ENCODE measurements around the gene BUB1.

DNA sequence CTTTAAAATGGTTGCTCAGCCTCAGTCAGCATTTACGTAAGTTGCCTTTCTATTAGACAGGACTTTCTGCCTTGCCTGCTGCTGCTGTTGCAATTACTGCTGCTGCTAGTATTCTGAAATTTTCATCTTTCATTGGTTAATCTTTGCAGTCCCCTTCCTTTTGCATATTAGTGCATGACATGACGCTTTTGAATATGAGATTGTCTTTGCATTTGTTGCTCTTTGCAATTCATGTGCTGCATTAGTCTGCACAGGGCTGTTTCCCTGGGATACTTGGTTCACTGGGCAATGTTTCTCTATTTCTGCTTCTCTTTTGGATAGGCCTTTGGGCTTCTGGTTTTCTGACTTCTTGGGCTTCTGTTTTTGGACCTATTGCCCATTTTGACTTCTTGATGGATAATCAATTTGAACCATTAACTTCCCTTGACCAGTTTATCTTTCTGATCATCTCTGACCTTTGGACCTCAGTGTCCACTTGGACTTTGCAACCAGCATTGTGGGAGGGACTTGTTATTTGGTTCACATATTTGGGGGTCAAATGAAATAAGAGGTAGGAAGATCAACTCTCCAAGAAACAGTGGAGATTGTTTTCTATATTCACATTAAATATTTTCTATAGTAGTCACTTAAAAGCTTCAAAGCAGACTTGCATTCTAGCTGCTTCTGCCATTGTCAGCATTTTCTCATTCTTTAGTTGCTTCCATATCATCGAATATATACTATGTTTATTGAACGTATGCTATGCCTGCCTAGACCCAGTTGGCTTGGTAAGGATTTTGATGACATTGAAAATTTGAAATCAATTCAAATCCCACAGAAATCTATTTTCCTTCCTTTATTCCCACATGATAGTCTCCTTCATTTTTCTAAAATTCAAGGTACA is 12.5 kb upstream of the BUB1 start:
- TF ChIP-seq, protein P1, sequence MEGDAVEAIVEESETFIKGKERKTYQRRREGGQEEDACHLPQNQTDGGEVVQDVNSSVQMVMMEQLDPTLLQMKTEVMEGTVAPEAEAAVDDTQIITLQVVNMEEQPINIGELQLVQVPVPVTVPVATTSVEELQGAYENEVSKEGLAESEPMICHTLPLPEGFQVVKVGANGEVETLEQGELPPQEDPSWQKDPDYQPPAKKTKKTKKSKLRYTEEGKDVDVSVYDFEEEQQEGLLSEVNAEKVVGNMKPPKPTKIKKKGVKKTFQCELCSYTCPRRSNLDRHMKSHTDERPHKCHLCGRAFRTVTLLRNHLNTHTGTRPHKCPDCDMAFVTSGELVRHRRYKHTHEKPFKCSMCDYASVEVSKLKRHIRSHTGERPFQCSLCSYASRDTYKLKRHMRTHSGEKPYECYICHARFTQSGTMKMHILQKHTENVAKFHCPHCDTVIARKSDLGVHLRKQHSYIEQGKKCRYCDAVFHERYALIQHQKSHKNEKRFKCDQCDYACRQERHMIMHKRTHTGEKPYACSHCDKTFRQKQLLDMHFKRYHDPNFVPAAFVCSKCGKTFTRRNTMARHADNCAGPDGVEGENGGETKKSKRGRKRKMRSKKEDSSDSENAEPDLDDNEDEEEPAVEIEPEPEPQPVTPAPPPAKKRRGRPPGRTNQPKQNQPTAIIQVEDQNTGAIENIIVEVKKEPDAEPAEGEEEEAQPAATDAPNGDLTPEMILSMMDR (IDR thresholded peaks at IDR 0.05; ENCODE audit: poor library complexity, severe bottlenecking): no peak
- TF ChIP-seq RAD21 (conservative IDR thresholded peaks at IDR 0.05) (no peak), SMC3 (conservative IDR thresholded peaks at IDR 0.05; ENCODE audit: poor library complexity) (no peak), EP300 (conservative IDR thresholded peaks at IDR 0.05; ENCODE audit: poor library complexity, severe bottlenecking) (no peak), EZH2 (IDR thresholded peaks at IDR 0.05; ENCODE audit: borderline replicate concordance, insufficient read depth, low read length, poor library complexity, severe bottlenecking) (no peak)
